B cell (primary cell): ENCODE results near the gene SCRN3. TPM values are rescaled to one million over a fixed set of nuclear protein-coding genes. Genes with fewer than 3 reads are reported as not detected.
"Not testable (repeated sequence)": the region's sequence is repeated elsewhere in the genome, so short reads cannot be mapped to it uniquely, and the experiment has no call there.

Source experiments
- ATAC-seq: fragments of 200-7000 bp; cut with Tn5 transposase; one replicate; pipeline ENCODE4 v1.10.0; 2021; ENCODE audit warnings: low read depth, mild to moderate bottlenecking, moderate number of reproducible peaks, moderate library complexity
- CTCF ChIA-PET: fragments of 350-600 bp; sonication (Branson Sonifier 250); formaldehyde crosslinking; loops from one replicate; lab custom pipeline; 2021; ENCODE audit warnings: antibody characterized with exemption, inconsistent platforms; lab: Charles Lee
- POLR2A ChIA-PET: fragments of 350-600 bp; sonication (Branson Sonifier 250); formaldehyde crosslinking; loops from one replicate; lab custom pipeline; 2021; ENCODE audit warnings: antibody characterized with exemption; lab: Charles Lee
- DNase-seq: peaks from one replicate; pipeline ENCODE4 v3.0.0; 2013
- H2AFZ ChIP-seq: 2 replicates; pipeline ENCODE4 v1.6.1; 2012; ENCODE audit warnings: mild to moderate bottlenecking, low read depth, low read length; ENCODE audit not compliant: insufficient read depth, poor library complexity, severe bottlenecking
- H3K27ac ChIP-seq, 2 donors: 1 replicate in 1 of 2; 2 replicates in 1 of 2; pipeline ENCODE4 v1.5.1; 2012 to 2013; ENCODE audit warnings: low read length in 2 of 2, mild to moderate bottlenecking in 2 of 2, moderate library complexity in 1 of 2
- H3K27me3 ChIP-seq, 4 experiments: fragments of 200-600 bp in 1 of 4; sonication (generic) in 1 of 4; replicated peaks in 1 of 4; 1 replicate in 2 of 4; 2 replicates in 2 of 4; pipeline versions ENCODE4 v1.6.1 to v1.7.0; 2013 to 2016; ENCODE audit warnings: low read length in 3 of 4, mild to moderate bottlenecking in 2 of 4, mixed read lengths in 1 of 4, moderate library complexity in 1 of 4; ENCODE audit not compliant: insufficient read depth in 4 of 4, control insufficient read depth in 3 of 4; ENCODE audit errors: control extremely low read depth in 1 of 4
- H3K36me3 ChIP-seq, 2 experiments: replicated peaks in 1 of 2; 1 replicate in 1 of 2; 2 replicates in 1 of 2; pipeline versions ENCODE4 v1.6.1 to v1.7.1; 2013; ENCODE audit warnings: low read length in 1 of 2; ENCODE audit not compliant: insufficient read depth in 2 of 2, control insufficient read depth in 1 of 2; ENCODE audit errors: control extremely low read depth in 1 of 2, extremely low read depth in 1 of 2
- H3K4me1 ChIP-seq, 2 donors: fragments of 200-600 bp in 1 of 2; sonication (generic) in 1 of 2; 1 replicate in 1 of 2; 2 replicates in 1 of 2; pipeline versions ENCODE4 v1.5.1 to v1.6.1; 2013 to 2017; ENCODE audit warnings: low read length in 2 of 2; ENCODE audit not compliant: control insufficient read depth in 2 of 2, insufficient read depth in 2 of 2
- H3K4me2 ChIP-seq: replicated peaks from 2 replicates; pipeline ENCODE3; 2012; ENCODE audit warnings: mild to moderate bottlenecking, low read depth, low read length; ENCODE audit not compliant: poor library complexity, severe bottlenecking
- H3K4me3 ChIP-seq, 5 experiments: fragments of 200-600 bp in 1 of 5; sonication (generic) in 1 of 5; 1 replicate in 3 of 5; 2 replicates in 2 of 5; pipeline versions ENCODE4 v1.5.1 to v1.7.0; 2011 to 2016; ENCODE audit warnings: low read length in 4 of 5, mild to moderate bottlenecking in 4 of 5, low read depth in 2 of 5, control low read depth in 1 of 5, moderate library complexity in 1 of 5; ENCODE audit not compliant: insufficient read depth in 1 of 5; ENCODE audit errors: control extremely low read depth in 1 of 5, extremely low read depth in 1 of 5
- H3K79me2 ChIP-seq: fragments of 200-600 bp; sonication (generic); one replicate; pipeline ENCODE4 v1.6.0; 2016; ENCODE audit warnings: low read length; ENCODE audit not compliant: control insufficient read depth, insufficient read depth
- H3K9ac ChIP-seq: fragments of 200-600 bp; sonication (generic); 2 replicates; pipeline ENCODE4 v1.6.1; 2017; ENCODE audit warnings: mild to moderate bottlenecking, low read length, moderate library complexity
- H3K9me3 ChIP-seq, 3 donors: one replicate each; pipeline versions ENCODE4 v1.6.1 to v1.7.1; 2013; ENCODE audit warnings: low read length in 2 of 3; ENCODE audit not compliant: control insufficient read depth in 2 of 3, insufficient read depth in 1 of 3; ENCODE audit errors: control extremely low read depth in 1 of 3
- H4K20me1 ChIP-seq: 2 replicates; pipeline ENCODE4 v1.6.0; 2012; ENCODE audit warnings: mild to moderate bottlenecking, low read length; ENCODE audit not compliant: insufficient read depth, control insufficient read depth, poor library complexity, severe bottlenecking
- H3K27ac Mint-ChIP-seq: one replicate; pipeline ENCODE4 v1.8.0; 2021; ENCODE audit warnings: mixed read lengths
- H3K27me3 Mint-ChIP-seq: one replicate; pipeline ENCODE4 v1.8.0; 2021; ENCODE audit warnings: mixed read lengths
- H3K4me1 Mint-ChIP-seq: one replicate; pipeline ENCODE4 v1.8.0; 2021; ENCODE audit warnings: mixed read lengths
- H3K4me3 Mint-ChIP-seq: one replicate; pipeline ENCODE4 v1.8.0; 2021; ENCODE audit warnings: mixed read lengths
- H3K9me3 Mint-ChIP-seq: one replicate; pipeline ENCODE4 v1.8.0; 2022; ENCODE audit warnings: mixed read lengths; ENCODE audit not compliant: insufficient read depth
- EZH2 ChIP-seq: IDR thresholded peaks from 2 replicates; pipeline ENCODE4 v1.6.1; 2012; ENCODE audit warnings: borderline replicate concordance, low read depth, mild to moderate bottlenecking, moderate library complexity, low read length; ENCODE audit not compliant: insufficient read depth, poor library complexity, severe bottlenecking
- WGBS: methylation state at CpG from one replicate; pipeline ENCODE4 v1.1.5; 2013; ENCODE audit warnings: missing lambda C conversion rate; ENCODE audit not compliant: insufficient coverage; 5-methylcytosine and 5-hydroxymethylcytosine counted together
- intact Hi-C: fragments of 100-400 bp; cut with micrococcal nuclease; formaldehyde crosslinking; loops from one replicate; pipeline ENCODE4 v1.10.0; 2022
- polyA plus RNA-seq: library from polyadenylated mRNA; depleted of rRNA; stranded (reverse); fragments of >200 nt; gene quantifications from 2 replicates; pipeline ENCODE4 v1.2.3, GENCODE V29; 2012
- total RNA-seq, 2 donors: library from RNA; stranded (reverse); fragments of 120-200 nt in 1 of 2; gene quantifications; 1 replicate in 1 of 2; 2 replicates in 1 of 2; pipeline versions ENCODE4 v1.2.3 to v1.2.4, GENCODE V29; 2013 to 2022
- TF ChIP-seq, protein P1 (sequence below): fragments of 200-600 bp; IDR thresholded peaks from one replicate; pipeline ENCODE4 v1.8.0; 2022; ENCODE audit warnings: antibody characterized with exemption, mild to moderate bottlenecking

SCRN3 gene
- total and polyA plus RNA-seq, 2 donors (not counting 1 experiment from before 2014, with no cell fraction given) = 9.8 to 21.6 TPM

DNA sequence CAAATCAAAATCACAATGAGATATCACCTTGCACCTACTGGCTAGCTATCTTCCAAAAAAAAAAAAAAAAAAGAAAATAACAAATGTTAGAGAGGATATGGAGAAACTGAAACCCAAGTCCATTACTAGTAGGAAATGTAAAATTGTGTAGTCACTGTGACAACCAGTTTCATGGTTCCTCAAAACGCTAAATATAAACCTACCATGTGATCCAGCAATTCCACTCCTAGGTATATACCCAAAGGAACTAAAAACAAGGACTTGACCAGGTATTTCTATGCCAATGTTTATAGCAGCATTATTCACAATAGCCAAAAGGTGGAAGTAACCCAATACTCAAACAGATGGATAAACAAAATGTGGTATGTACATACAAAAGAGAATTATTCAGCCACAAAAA, 11.7 kb upstream of the SCRN3 start:
- ATAC-seq = no peak
- peaks cover 44% of the 10 kb centered on the region for H4K20me1 ChIP-seq
- ChIA-PET CTCF (interaction anchor here (0.6 kb wide), 1 partner anchor 26 kb away, joined by 3 read pairs; no protein-coding TSS in a partner anchor), POLR2A (no interaction called here)
- no peaks in the 10 kb centered on the region for H3K27me3 ChIP-seq
- peaks cover 46% of the 10 kb centered on the region for H3K79me2 ChIP-seq
- peak overlapping the region; percentile 7 for H3K27ac Mint-ChIP-seq
- H3K4me3 Mint-ChIP-seq = no peak overlapping the region
- no peaks in the 10 kb centered on the region for H3K9me3 Mint-ChIP-seq
- no CpG with 5 or more reads among the region's 1 CpG for WGBS
- no peak overlapping the region for H3K27ac ChIP-seq
- no peak overlapping the region for H3K4me3 ChIP-seq
- peak; percentile 8 for DNase-seq
- H3K27me3 Mint-ChIP-seq = no peaks in the 10 kb centered on the region
- no peak overlapping the region for H3K4me2 ChIP-seq
- H3K9ac ChIP-seq = no peak overlapping the region
- no peak overlapping the region for H2AFZ ChIP-seq
- TF ChIP-seq, protein P1, sequence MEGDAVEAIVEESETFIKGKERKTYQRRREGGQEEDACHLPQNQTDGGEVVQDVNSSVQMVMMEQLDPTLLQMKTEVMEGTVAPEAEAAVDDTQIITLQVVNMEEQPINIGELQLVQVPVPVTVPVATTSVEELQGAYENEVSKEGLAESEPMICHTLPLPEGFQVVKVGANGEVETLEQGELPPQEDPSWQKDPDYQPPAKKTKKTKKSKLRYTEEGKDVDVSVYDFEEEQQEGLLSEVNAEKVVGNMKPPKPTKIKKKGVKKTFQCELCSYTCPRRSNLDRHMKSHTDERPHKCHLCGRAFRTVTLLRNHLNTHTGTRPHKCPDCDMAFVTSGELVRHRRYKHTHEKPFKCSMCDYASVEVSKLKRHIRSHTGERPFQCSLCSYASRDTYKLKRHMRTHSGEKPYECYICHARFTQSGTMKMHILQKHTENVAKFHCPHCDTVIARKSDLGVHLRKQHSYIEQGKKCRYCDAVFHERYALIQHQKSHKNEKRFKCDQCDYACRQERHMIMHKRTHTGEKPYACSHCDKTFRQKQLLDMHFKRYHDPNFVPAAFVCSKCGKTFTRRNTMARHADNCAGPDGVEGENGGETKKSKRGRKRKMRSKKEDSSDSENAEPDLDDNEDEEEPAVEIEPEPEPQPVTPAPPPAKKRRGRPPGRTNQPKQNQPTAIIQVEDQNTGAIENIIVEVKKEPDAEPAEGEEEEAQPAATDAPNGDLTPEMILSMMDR = no peak
- no peak for TF ChIP-seq EZH2
- H3K4me1 Mint-ChIP-seq = peaks cover 11% of the 10 kb centered on the region
- H3K36me3 ChIP-seq = peaks cover 10 to 57% of the 10 kb centered on the region in 2 experiments
- H3K4me1 ChIP-seq = no peaks in the 10 kb centered on the region
- H3K9me3 ChIP-seq = no peaks in the 10 kb centered on the region
- intact Hi-C loops = no loop called here

- no peak overlapping the region for H3K4me3 Mint-ChIP-seq
- CTCF ChIA-PET = no interaction called here
Observed at GRCh38 chr2:174385201-174385600, 10.3 kb upstream of the SCRN3 start.

GRCh38 chr2:174388706-174389105, 6.8 kb upstream of the SCRN3 start:
- H3K9ac ChIP-seq, H3K4me3 ChIP-seq, CTCF ChIA-PET, H3K9me3 Mint-ChIP-seq, H2AFZ ChIP-seq, intact Hi-C loops, ATAC-seq, H3K27me3 ChIP-seq, POLR2A ChIA-PET, H3K27ac ChIP-seq, DNase-seq, H3K4me2 ChIP-seq, H3K27me3 Mint-ChIP-seq, H3K27ac Mint-ChIP-seq, H3K9me3 ChIP-seq, H3K4me3 Mint-ChIP-seq: not testable (repeated sequence)
- H3K36me3 ChIP-seq = peaks cover 8 to 43% of the 10 kb centered on the region in 2 experiments
- peaks cover 0 to 12% of the 10 kb centered on the region in 2 donors for H3K4me1 ChIP-seq
- peaks cover 64% of the 10 kb centered on the region for H4K20me1 ChIP-seq
- H3K4me1 Mint-ChIP-seq = peaks cover 30% of the 10 kb centered on the region
- H3K79me2 ChIP-seq = peaks cover 75% of the 10 kb centered on the region
- WGBS = no CpG with 5 or more reads among the region's 3 CpGs

More at GRCh38 chr2:174385201-174385600, 10.3 kb upstream of the SCRN3 start:
- peaks cover 60% of the 10 kb centered on the region for H3K79me2 ChIP-seq
- DNase-seq (no peak), ATAC-seq (no peak)
- no peak overlapping the region for H3K27ac Mint-ChIP-seq
- TF ChIP-seq EZH2 = no peak
- TF ChIP-seq, protein P1 = no peak
- intact Hi-C loops = no loop called here
- H3K9ac ChIP-seq = no peak overlapping the region
- H3K27me3 Mint-ChIP-seq = no peaks in the 10 kb centered on the region
- H3K9me3 Mint-ChIP-seq = no peaks in the 10 kb centered on the region
- H3K4me1 ChIP-seq = no peaks in the 10 kb centered on the region
- H3K27me3 ChIP-seq = no peaks in the 10 kb centered on the region
- H3K4me2 ChIP-seq = no peak overlapping the region
- H3K27ac ChIP-seq = no peak overlapping the region
- peaks cover 58% of the 10 kb centered on the region for H4K20me1 ChIP-seq
- peaks cover 7 to 49% of the 10 kb centered on the region in 2 experiments for H3K36me3 ChIP-seq
- no peaks in the 10 kb centered on the region for H3K9me3 ChIP-seq
- POLR2A ChIA-PET = no interaction called here
- no peak overlapping the region for H2AFZ ChIP-seq
- no peak overlapping the region for H3K4me3 ChIP-seq
- WGBS = 90% methylated on average over 2 of the region's 3 CpGs
- peaks cover 18% of the 10 kb centered on the region for H3K4me1 Mint-ChIP-seq
